Measurements from ENCODE around the gene ZFAND3.

DNA sequence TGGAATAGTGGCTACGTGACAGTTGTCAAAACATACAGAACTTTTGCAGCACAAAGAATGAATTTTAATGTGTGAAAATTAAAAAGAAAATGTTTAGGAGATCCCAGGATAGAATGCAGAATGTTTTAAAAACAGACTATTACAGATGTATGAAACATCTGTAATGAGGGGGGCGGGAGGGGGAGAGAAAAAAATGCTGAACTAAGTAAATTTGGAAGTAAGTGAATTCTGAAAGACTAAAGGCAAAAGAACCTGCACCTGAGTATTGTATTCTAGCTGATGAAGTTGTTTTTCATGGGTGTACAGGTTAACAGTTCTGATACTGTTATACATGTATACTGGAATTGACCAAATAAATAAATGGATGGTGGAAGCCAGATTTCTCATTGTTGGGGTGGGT lies 178.8 kb downstream of the ZFAND3 start:
- TF ChIP-seq, protein P1, sequence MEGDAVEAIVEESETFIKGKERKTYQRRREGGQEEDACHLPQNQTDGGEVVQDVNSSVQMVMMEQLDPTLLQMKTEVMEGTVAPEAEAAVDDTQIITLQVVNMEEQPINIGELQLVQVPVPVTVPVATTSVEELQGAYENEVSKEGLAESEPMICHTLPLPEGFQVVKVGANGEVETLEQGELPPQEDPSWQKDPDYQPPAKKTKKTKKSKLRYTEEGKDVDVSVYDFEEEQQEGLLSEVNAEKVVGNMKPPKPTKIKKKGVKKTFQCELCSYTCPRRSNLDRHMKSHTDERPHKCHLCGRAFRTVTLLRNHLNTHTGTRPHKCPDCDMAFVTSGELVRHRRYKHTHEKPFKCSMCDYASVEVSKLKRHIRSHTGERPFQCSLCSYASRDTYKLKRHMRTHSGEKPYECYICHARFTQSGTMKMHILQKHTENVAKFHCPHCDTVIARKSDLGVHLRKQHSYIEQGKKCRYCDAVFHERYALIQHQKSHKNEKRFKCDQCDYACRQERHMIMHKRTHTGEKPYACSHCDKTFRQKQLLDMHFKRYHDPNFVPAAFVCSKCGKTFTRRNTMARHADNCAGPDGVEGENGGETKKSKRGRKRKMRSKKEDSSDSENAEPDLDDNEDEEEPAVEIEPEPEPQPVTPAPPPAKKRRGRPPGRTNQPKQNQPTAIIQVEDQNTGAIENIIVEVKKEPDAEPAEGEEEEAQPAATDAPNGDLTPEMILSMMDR (IDR thresholded peaks at IDR 0.05): no peak
- no peak for TF ChIP-seq POLR2A (IDR thresholded peaks at IDR 0.05; ENCODE audit: low read depth)
